LHCN-M2 (cell line): Measurements from ENCODE around the gene DCN. TPM values are rescaled to one million over a fixed set of nuclear protein-coding genes. Genes with fewer than 3 reads are reported as not detected.

ENCODE experiments used
- DNase-seq: peaks from one replicate; pipeline ENCODE4 v3.0.0-alpha.2; 2012; ENCODE audit warnings: low read depth
- total RNA-seq: library from RNA; depleted of rRNA; stranded (reverse); fragments of >200 nt; gene quantifications from 2 replicates; pipeline ENCODE4 v1.2.3, GENCODE V29; 2014; rRNA removed

Gene DCN
- total RNA-seq, 1 experiment from 2014 or later: 478 TPM

DNA sequence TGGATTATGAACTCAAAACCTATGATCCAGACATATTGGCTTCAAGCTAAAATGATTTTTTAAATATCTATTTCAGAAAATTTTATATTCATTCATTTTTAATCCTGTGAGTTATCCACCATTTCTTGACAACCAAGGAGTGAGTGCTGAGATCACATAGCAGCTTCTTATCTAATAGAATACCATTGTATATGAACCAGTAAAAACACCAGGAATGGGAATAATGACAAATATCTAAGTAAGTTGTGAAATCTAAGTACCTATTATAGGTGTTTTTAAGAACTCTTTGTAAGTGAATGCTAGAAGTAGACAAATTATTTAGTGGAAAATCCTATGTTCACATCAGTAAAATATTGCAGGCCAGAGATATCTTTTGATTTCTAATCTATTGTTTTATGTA is 79.5 kb downstream of the DCN start:
- no peak for DNase-seq

DNA sequence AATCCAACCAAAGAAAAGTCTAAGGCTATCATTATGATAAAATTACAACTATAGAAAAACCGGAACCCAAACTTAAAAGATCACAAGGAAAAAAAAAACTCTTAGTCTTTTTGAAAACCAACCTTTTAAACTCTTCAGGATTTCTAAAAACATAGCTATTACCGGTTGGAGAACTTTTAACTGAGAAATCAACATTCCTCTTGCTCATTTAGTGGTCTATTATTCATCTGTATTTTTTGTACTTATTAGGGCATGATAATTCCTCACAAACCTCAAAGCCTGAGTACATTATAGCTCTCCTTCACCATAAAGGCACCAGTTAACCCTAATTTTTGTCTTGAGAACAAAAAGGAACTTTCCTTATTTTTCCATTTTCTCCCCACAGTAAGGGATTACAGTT is 81.7 kb downstream of the DCN start:
- peak; percentile 51 for DNase-seq

DNA sequence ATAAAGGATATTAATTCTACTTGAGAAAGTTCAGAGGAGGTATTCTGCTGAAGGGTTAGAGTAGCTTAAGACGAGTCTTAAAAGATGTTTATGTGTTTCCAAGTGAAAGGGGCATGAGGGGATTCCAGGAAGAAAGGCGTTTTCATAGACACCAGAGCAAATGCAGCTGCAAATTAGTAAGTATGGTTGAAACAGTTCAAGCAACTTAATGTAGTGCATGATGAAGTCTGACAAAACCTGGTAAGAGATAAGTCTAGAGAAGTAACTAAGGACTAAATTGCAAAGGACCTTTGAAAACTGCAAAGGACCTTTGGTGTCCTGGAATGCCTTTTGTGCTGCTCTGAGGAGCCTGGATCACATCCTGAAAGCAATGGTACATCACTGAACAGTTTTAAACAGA is 82.8 kb downstream of the DCN start:
- DNase-seq: no peak

DNA sequence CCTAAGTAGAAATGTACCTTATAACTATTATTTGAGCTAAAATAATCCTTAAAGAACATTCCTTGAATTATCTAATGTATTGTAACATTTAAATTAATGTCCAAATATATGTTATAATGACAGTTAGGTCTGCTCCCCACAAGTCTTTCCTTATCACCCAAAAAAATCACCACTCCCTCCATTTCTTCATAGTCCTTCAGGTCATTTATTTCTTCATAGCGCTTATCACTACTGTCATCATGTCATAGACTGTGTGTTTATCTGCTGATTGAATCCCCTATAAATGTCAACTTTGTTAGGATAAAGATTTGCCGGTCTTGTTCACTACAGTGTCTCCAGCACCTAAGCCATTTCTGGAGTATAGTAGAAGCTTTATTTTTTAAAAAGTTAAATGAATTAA is 83.3 kb downstream of the DCN start:
- DNase-seq: no peak

DNA sequence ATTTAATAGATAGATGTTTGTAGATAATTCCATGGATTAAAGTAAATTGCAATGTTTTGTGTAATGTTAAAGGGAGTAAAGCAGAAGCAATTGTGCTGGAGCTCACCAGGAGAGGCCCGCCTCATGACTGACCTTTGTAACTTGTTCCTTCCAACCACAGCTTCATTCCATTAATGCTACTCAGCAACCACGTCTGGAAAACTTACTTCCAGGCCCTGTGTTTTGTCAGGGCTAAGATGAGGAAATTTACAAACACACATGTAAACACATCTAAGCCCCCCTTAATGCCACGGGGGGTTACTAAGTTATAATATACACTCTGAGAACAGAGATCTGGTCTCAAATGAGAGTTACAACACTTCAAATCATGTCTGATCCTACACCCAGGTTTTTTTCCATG is 83.7 kb downstream of the DCN start:
- peak; percentile 91 for DNase-seq

DNA sequence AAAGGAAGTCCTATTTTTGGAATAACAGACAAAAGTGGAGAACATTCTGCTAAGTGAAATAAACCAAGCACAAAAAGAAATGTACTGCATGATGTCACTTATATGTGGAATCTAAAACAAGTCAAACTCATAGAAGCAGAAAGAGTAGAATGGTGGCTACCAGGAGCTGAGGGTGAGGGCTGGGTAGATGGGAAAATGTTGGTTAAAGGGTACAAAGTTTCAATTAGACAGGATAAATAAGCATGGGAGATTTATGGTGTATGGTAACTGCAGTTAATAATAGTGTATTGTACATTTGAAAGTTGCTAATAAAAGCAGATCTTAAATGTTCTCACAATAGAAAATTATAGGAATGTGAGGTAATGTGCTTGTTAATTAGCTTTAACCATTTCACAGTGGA is 84.2 kb downstream of the DCN start:
- no peak for DNase-seq

DNA sequence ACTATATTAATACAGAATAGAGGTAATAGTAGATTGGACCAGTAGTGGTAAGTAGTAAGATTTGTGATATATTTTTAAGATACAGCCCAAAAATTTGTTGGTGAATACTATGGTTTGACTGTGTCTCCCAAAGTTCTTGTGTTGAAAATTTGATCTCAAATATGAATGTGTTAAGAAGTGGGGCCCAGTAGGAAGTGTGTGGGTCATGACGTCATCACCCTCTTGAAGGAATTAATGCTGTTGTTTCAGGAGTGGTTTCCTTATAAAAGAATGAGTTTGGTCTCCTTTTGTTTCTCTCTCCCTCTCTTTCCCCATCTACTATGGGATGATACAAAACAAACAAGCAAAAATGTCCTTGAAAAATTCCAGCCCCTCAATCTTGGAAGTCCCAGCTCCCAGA is 87.7 kb downstream of the DCN start:
- no peak for DNase-seq

DNA sequence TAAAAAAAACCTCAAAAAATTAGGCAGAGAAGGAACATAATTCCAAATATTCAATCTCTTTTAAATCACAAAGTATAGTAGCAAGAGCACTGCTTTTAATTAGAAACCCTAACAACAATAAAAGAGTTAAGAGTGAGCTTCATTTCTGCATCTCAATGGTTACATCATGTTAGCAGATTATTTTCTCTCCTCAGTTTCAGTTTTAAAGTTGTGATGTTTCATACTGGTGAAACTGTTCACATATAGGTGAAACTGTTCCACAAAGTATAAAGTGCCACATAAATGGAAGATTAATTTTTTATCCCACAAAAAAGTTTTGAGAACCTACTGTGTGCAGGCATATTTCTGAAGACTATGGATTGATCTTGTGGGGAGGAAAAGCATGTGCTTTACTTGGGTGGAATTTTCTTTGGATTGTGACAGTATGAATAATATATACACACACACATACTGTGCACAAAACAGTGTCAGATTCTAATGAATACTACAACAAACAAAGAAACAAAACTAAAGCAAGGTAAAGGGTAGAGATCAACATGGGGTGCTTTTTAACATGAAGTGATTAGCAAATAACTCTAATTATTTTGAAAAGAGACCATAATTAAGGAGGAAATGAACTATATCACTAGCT is 88.5 kb downstream of the DCN start:
- no peak for DNase-seq

DNA sequence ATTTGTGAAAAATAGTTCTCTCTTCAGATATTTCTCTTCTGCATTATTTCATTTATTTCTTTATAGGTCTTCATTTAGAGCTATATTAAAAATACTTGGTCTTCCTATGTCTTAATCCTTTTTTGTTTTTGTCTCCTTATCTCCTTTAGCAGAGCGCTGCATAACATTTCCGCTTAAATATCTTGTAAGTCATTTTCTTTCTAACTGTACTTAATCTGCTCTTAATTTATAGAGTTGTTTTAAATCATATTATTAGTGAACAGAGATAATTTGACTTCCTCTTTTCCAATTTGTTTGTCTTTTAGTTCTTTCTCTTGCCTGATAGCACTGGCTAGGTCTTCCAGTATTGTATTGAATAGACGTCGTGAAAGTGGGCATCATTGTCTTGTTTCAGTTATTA is 89.3 kb downstream of the DCN start:
- no peak for DNase-seq

DNA sequence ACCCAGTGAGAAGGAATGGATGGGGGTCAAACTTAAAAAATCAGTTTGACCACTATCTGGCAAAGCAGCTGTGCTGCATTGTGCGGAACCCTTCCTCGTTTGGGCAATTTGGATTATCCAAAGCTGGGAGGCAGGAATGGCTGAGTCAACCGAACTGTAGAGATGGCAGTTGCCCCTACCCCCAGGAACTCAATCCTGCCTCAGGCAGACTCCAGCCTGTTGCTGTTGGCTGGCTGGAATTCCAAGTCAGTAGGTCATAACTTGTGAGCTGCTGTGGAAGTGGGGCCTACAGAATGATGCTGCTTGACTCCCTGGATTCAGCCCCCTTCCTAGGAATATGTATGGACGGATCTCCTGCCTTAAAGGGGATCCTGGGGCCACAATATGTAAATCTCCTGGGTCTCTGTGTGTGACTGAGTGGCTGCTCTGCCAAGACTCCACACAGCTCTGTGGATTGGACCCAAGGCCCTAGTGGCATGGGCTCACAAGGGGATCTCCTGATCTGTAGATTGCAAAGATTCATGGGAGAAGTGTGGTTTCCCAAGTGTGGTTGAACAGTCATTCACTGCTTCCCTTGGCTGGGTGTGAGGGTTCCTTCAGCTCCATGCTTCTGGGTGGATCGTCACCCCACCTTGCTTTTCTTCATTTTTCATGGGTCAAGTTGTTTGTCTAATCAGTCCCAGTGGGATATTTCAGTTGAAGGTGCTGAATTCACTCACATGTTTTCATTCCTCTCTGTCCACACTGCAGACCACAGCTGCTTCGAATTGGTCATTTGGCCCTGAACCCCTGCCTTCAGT is 90.5 kb downstream of the DCN start:
- no peak for DNase-seq

Other genes with a start within 250 kb of the DCN start
- gene CCER1, start 227.6 kb downstream of the DCN start, total RNA-seq: not detected in 2 replicates
- gene EPYC, start 177.8 kb downstream of the DCN start, total RNA-seq: not detected in 2 replicates
- not detected in 2 replicates for gene KERA, start 124.8 kb downstream of the DCN start, total RNA-seq
- 14.9 and 19.1 TPM in 2 replicates for gene LUM, start 71.3 kb downstream of the DCN start, total RNA-seq